ENCODE data around the gene RCC2.
A peak's percentile ranks its signal among the peaks of the same experiment; 100 is the strongest.

RCC2 gene

GRCh38 chr1:17436380-17437174, 2.9 kb downstream of the RCC2 start:
- Histone ChIP-seq H3K36me3 (ENCODE audit: low read depth) (peaks cover 61% of the 10 kb centered on the region), H3K4me1 (ENCODE audit: insufficient read depth, poor library complexity, severe bottlenecking) (peaks cover 8% of the 10 kb centered on the region), H3K27me3 (ENCODE audit: insufficient read depth, poor library complexity, severe bottlenecking) (no peaks in the 10 kb centered on the region), H3K27ac (ENCODE audit: poor library complexity, severe bottlenecking) (peak overlapping the region; percentile 97), H3K4me3 (ENCODE audit: severe bottlenecking) (peak overlapping the region; percentile 92), H3K9me3 (ENCODE audit: severe bottlenecking) (no peaks in the 10 kb centered on the region)
- TF ChIP-seq, protein P1, sequence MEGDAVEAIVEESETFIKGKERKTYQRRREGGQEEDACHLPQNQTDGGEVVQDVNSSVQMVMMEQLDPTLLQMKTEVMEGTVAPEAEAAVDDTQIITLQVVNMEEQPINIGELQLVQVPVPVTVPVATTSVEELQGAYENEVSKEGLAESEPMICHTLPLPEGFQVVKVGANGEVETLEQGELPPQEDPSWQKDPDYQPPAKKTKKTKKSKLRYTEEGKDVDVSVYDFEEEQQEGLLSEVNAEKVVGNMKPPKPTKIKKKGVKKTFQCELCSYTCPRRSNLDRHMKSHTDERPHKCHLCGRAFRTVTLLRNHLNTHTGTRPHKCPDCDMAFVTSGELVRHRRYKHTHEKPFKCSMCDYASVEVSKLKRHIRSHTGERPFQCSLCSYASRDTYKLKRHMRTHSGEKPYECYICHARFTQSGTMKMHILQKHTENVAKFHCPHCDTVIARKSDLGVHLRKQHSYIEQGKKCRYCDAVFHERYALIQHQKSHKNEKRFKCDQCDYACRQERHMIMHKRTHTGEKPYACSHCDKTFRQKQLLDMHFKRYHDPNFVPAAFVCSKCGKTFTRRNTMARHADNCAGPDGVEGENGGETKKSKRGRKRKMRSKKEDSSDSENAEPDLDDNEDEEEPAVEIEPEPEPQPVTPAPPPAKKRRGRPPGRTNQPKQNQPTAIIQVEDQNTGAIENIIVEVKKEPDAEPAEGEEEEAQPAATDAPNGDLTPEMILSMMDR (IDR thresholded peaks at IDR 0.05; ENCODE audit: poor library complexity, severe bottlenecking), result no peak
- no peak for DNase-seq (ENCODE audit: low spot score)
- ATAC-seq (ENCODE audit: low read depth), result no peak

GRCh38 chr1:17434601-17435000, 4.9 kb downstream of the RCC2 start:
- TF ChIP-seq, protein P1 (IDR thresholded peaks at IDR 0.05; ENCODE audit: poor library complexity, severe bottlenecking), result no peak
- H3K36me3 ChIP-seq (ENCODE audit: low read depth), result peaks cover 70% of the 10 kb centered on the region
- H3K4me3 ChIP-seq (ENCODE audit: severe bottlenecking), result no peak overlapping the region
- DNase-seq (ENCODE audit: low spot score) (no peak), ATAC-seq (ENCODE audit: low read depth) (no peak)
- no peaks in the 10 kb centered on the region for H3K9me3 ChIP-seq (ENCODE audit: severe bottlenecking)
- H3K4me1 ChIP-seq (ENCODE audit: insufficient read depth, poor library complexity, severe bottlenecking), result no peaks in the 10 kb centered on the region
- no peaks in the 10 kb centered on the region for H3K27me3 ChIP-seq (ENCODE audit: insufficient read depth, poor library complexity, severe bottlenecking)
- H3K27ac ChIP-seq (ENCODE audit: poor library complexity, severe bottlenecking), result no peak overlapping the region

GRCh38 chr1:17434016-17434415, 5.5 kb downstream of the RCC2 start:
- no peaks in the 10 kb centered on the region for H3K9me3 ChIP-seq (ENCODE audit: severe bottlenecking)
- no peak overlapping the region for H3K27ac ChIP-seq (ENCODE audit: poor library complexity, severe bottlenecking)
- no peak overlapping the region for H3K4me3 ChIP-seq (ENCODE audit: severe bottlenecking)
- peaks cover 76% of the 10 kb centered on the region for H3K36me3 ChIP-seq (ENCODE audit: low read depth)
- ATAC-seq (ENCODE audit: low read depth) (no peak), DNase-seq (ENCODE audit: low spot score) (no peak)
- TF ChIP-seq, protein P1 (IDR thresholded peaks at IDR 0.05; ENCODE audit: poor library complexity, severe bottlenecking), result no peak
- H3K4me1 ChIP-seq (ENCODE audit: insufficient read depth, poor library complexity, severe bottlenecking), result no peaks in the 10 kb centered on the region
- H3K27me3 ChIP-seq (ENCODE audit: insufficient read depth, poor library complexity, severe bottlenecking), result no peaks in the 10 kb centered on the region

- H3K27ac ChIP-seq (ENCODE audit: poor library complexity, severe bottlenecking), result no peak overlapping the region
- TF ChIP-seq, protein P1 (IDR thresholded peaks at IDR 0.05; ENCODE audit: poor library complexity, severe bottlenecking), result no peak
- H3K4me1 ChIP-seq (ENCODE audit: insufficient read depth, poor library complexity, severe bottlenecking), result no peaks in the 10 kb centered on the region
- ATAC-seq (ENCODE audit: low read depth) (no peak), DNase-seq (ENCODE audit: low spot score) (no peak)
- no peak overlapping the region for H3K4me3 ChIP-seq (ENCODE audit: severe bottlenecking)
- H3K36me3 ChIP-seq (ENCODE audit: low read depth), result peaks cover 84% of the 10 kb centered on the region
- no peaks in the 10 kb centered on the region for H3K27me3 ChIP-seq (ENCODE audit: insufficient read depth, poor library complexity, severe bottlenecking)
- no peaks in the 10 kb centered on the region for H3K9me3 ChIP-seq (ENCODE audit: severe bottlenecking)
Measured at GRCh38 chr1:17433261-17433660, 6.2 kb downstream of the RCC2 start.

GRCh38 chr1:17432412-17432811, 7.1 kb downstream of the RCC2 start:
- DNase-seq (ENCODE audit: low spot score), result no peak
- Histone ChIP-seq H3K4me1 (ENCODE audit: insufficient read depth, poor library complexity, severe bottlenecking) (no peaks in the 10 kb centered on the region), H3K27me3 (ENCODE audit: insufficient read depth, poor library complexity, severe bottlenecking) (no peaks in the 10 kb centered on the region), H3K27ac (ENCODE audit: poor library complexity, severe bottlenecking) (no peak overlapping the region), H3K9me3 (ENCODE audit: severe bottlenecking) (no peaks in the 10 kb centered on the region), H3K36me3 (ENCODE audit: low read depth) (peaks cover 92% of the 10 kb centered on the region), H3K4me3 (ENCODE audit: severe bottlenecking) (no peak overlapping the region)
- no peak for ATAC-seq (ENCODE audit: low read depth)
- TF ChIP-seq, protein P1 (IDR thresholded peaks at IDR 0.05; ENCODE audit: poor library complexity, severe bottlenecking), result no peak
